ELR (cell line): Measurements from ENCODE around the gene ILK.

ENCODE experiments used
- DNase-seq: peaks from one replicate; pipeline ENCODE4 v3.0.0-alpha.2; 2015; ENCODE audit warnings: low read depth

The ILK gene

GRCh38 chr11:6656936-6657335 lies 53.4 kb downstream of the ILK start:
- no peak for DNase-seq

DNA sequence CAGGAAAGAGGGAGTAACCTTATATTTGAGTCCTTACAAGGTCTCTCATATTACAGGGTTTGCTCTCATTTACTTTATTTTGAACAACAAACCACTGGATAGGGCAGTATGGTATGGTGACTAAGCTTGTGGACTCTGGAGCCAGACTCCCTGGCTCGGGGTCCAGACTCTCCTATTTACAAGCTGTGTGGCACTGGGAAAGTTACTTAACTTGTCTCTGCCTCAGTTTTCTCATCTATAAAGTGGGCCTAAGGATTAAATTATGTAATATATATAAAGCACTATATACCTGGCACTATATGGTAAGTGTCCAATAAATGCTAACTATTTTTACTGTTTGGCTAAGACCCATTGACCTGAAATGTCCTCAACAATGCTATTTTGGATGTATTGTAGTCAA lies 53.8 kb downstream of the ILK start:
- DNase-seq: no peak

DNA sequence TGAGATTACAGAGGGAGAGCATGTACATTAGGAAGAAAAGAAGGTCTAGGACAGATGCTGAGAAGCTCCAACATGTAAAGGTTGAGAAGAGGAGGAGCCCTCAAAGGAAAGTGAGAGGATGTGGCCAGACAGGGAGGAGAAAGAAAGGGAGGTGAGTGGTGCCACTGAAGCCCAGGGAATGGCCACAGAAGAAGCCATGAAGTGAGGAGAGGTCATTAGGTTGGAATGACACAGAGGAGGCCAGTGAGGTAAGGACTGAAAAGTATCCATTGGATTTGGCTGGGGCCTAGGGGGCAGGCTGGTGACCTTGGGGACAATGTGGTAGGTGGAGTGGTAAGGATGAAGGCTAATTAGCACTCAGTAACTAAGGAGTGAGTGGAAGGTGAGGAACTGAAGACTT lies 55.1 kb downstream of the ILK start:
- DNase-seq: no peak
